GM18867 (cell line): ENCODE results near the gene PNRC1.
A peak's percentile ranks its signal among the peaks of the same experiment; 100 is the strongest.
"Not testable (repeated sequence)": the region's sequence is repeated elsewhere in the genome, so short reads cannot be mapped to it uniquely, and the experiment has no call there.

Source experiments
- ATAC-seq: cut with Tn5 transposase; IDR thresholded peaks from one replicate; pipeline ENCODE4 v1.9.1; 2021; ENCODE audit warnings: mild to moderate bottlenecking, moderate library complexity; ENCODE audit not compliant: unreplicated experiment

PNRC1 gene

DNA sequence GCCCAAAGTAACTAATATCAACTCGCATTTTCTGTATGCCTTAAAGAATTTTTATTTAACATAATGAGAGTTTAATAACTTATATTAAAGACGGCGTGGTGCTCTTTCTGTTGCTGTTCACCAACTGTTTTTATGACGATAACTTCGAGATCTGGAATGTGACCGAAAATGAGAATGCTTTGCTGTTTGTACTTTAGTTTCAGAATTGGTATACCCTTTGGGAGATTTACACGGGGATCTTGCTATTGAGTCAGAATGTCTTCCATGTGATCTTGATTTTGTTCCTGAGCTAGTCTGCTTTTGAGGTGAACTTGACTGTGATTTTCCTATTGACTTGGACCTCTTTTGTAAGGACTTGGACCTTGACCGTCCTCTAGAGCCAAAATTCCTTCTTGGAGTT, 17.9 kb downstream of the PNRC1 start:
- ATAC-seq = peak; percentile 48

GRCh38 chr6:89100114-89100513, 19.6 kb downstream of the PNRC1 start:
- no peak for ATAC-seq

DNA sequence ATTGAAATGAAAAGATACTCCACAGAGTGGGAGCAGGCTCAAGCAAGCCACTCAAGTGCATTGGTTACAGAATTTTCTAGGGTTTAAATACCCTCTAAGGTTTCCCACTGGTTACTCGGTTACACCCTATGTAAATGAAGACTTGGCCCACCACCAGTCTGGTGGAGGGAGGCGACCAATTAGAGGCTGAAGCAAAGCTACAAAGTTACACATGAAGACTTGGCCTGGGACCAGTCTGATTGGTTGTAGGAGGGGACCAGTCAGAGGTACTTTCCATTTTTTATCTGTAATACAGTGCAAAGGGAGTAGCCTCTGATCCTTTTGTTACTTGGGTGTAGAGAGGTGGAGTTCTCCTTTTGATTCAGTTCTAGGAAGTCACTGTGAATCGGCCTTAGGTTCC, 29.7 kb downstream of the PNRC1 start:
- no peak for ATAC-seq

DNA sequence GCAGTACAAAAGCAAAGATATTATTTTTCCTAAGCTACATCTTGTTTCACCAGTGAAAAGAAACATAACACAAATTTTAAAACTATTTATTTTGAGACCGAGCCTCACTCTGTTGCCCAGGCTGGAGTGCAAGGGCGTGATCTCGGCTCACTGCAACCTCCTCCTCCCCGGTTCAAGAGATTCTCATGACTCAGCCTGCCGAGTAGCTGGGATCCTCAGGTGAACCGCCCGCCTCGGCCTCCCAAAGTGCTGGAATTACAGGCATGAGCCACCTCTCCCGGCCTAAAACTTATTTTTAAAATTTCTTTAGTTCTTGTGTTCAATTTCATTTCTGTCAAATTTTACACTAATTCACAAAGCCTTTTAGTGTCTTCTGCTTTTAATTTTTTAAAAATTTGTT, 31.4 kb downstream of the PNRC1 start:
- no peak for ATAC-seq

- no peak for ATAC-seq
These were observed 36.2 kb downstream of the PNRC1 start for GRCh38 chr6:89116702-89117101.

GRCh38 chr6:89117211-89118108, 36.9 kb downstream of the PNRC1 start, which contains the start of gene SRSF12:
Gene SRSF12 (minus strand): TSS chr6:89118071. CDS start chr6:89117887, 184 bp downstream.
- peak; percentile 78 for ATAC-seq

DNA sequence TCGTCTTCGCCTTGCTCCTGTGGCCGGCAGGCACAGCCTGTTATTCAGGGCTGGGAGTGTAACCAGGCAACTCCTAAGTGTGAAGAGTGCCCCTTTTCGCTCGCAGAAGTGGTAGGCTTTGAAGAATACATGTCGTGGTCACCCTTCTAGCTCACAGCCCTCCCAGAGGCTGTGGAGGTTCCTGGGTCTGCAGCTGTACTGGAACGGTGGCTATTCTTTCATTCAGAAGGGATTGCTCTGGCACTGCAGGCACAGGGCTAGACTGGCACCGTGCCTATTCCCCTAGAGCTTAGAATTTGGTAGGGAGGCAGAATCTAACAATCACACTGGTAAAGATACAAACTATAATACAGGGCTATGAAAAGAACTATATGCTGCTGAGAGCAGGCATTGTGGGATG, 38.4 kb downstream of the PNRC1 start:
- no peak for ATAC-seq

DNA sequence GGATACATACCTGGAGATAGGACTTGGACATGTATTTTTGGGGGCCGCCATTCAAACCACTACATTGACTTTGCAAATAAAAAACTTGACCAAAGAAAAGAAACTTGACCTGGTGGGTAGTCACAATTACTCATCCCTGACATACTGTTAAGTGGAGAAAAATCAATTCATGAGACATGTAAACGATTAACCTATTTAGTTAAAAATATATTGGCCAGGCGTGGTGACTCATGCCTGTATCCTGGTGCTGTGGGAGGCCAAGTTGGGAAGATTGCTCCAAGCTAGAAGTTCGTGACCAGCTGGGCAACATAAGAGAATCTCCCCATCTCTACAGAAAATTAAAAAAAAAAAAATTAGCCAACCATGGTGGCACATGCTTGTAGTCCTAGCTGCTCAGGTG, 39.8 kb downstream of the PNRC1 start:
- no peak for ATAC-seq

GRCh38 chr6:89121934-89122333, 41.4 kb downstream of the PNRC1 start:
- no peak for ATAC-seq

DNA sequence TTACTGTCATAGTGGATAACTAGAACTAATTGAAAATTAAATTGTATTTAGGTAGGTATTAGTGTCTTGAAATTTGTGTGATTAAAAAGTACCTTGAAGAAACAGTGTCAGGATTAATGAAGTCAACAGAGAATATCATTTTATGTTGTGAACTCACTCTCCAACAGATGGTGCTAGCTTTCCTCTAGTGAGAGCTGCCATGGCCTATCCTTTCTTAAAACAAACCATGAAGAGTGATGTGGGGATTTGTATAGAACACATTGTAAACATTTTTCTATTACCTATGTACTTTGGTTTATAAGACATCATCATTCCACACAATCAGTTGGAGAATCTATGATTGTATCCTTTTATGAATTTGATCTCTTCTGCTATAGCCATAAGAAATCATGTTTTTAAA, 42.1 kb downstream of the PNRC1 start:
- peak; percentile 56 for ATAC-seq

- ATAC-seq = not testable (repeated sequence)
These were observed 47.7 kb downstream of the PNRC1 start for GRCh38 chr6:89128256-89128671.

GRCh38 chr6:89131599-89131998, 51.0 kb downstream of the PNRC1 start:
- no peak for ATAC-seq

- ATAC-seq = no peak
These were observed 51.5 kb downstream of the PNRC1 start for GRCh38 chr6:89132057-89132456.

GRCh38 chr6:89133981-89134380, 53.4 kb downstream of the PNRC1 start:
- ATAC-seq = no peak

DNA sequence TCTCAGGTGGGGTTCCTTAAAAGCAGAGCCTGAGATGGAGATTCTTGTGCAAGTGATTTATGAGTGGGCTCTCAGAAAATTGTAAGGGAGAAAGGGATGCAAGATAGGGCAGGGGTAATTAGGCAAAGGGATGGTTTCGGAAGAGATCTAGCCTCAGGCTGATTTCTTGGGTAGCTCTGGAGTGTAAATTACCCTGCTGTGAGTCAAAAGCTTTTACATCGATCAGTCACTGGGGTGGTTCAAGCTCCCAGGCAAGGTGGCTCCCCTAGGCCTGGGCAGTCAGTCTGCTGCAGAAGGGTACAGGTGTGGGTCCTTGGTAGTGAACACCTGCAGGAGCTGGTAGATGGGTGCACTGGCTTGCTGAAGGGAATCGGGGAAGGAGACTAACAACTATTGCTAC, 54.2 kb downstream of the PNRC1 start:
- no peak for ATAC-seq
